Measurements from ENCODE around the gene E2F6. TPM values are rescaled to one million over a fixed set of nuclear protein-coding genes. Genes with fewer than 3 reads are reported as not detected.
"Not testable (repeated sequence)": the region's sequence is repeated elsewhere in the genome, so short reads cannot be mapped to it uniquely, and the experiment has no call there.

Gene E2F6
- total RNA-seq, 1 donor from 2014 or later = 8.9 TPM

DNA sequence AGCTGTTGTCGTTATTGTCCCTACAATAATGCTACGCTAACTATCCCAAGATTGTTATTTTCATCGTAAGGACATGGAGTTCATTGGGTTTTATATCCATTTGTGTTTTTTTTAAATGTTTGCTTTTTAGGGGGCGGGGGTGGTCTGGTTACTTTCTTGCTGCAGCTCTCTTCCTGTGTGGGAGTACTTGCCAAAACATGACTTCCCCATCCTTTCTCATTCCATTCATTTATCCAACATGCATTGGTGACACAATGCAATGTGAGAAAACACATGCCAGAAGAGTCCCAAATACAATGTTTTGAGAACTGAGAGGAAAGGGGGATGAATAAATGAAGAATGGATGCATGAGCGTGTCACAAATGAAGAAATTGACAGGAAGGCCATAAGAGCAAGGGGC, 55.9 kb downstream of the E2F6 start:
- H3K27ac ChIP-seq (ENCODE audit: low read depth, low read length) = no peak overlapping the region
- H3K36me3 ChIP-seq (ENCODE audit: control insufficient read depth in 3 of 3, insufficient read depth in 3 of 3, low read length in 3 of 3) = no peaks in the 10 kb centered on the region
- no peaks in the 10 kb centered on the region for H3K27me3 ChIP-seq (ENCODE audit: control insufficient read depth in 3 of 3, insufficient read depth in 3 of 3, low read length in 3 of 3)
- no peak overlapping the region for H3K4me3 ChIP-seq (ENCODE audit: low read length in 3 of 3)
- H3K9me3 ChIP-seq (ENCODE audit: control insufficient read depth in 3 of 3, low read length in 3 of 3) = no peaks in the 10 kb centered on the region
- no peak overlapping the region for H3K9ac ChIP-seq (ENCODE audit: low read depth in 1 of 3, low read length in 3 of 3)
- peaks cover 8 to 19% (median 18%) of the 10 kb centered on the region in 3 donors for H3K4me1 ChIP-seq (ENCODE audit: control insufficient read depth in 3 of 3, insufficient read depth in 3 of 3, low read length in 3 of 3)

- no peak overlapping the region for H3K27ac ChIP-seq (ENCODE audit: low read depth, low read length)
- H3K9me3 ChIP-seq (ENCODE audit: control insufficient read depth in 3 of 3, low read length in 3 of 3) = no peaks in the 10 kb centered on the region
- H3K36me3 ChIP-seq (ENCODE audit: control insufficient read depth in 3 of 3, insufficient read depth in 3 of 3, low read length in 3 of 3) = no peaks in the 10 kb centered on the region
- H3K27me3 ChIP-seq (ENCODE audit: control insufficient read depth in 3 of 3, insufficient read depth in 3 of 3, low read length in 3 of 3) = no peaks in the 10 kb centered on the region
- no peak overlapping the region for H3K4me3 ChIP-seq (ENCODE audit: low read length in 3 of 3)
- no peak overlapping the region for H3K9ac ChIP-seq (ENCODE audit: low read depth in 1 of 3, low read length in 3 of 3)
- peaks cover 9 to 23% (median 22%) of the 10 kb centered on the region in 3 donors for H3K4me1 ChIP-seq (ENCODE audit: control insufficient read depth in 3 of 3, insufficient read depth in 3 of 3, low read length in 3 of 3)
Observed at GRCh38 chr2:11409572-11409959, 56.4 kb downstream of the E2F6 start.

- H3K9ac ChIP-seq (ENCODE audit: low read depth in 1 of 3, low read length in 3 of 3) = no peak overlapping the region
- no peak overlapping the region for H3K4me3 ChIP-seq (ENCODE audit: low read length in 3 of 3)
- peaks cover 14 to 25% (median 25%) of the 10 kb centered on the region in 3 donors for H3K4me1 ChIP-seq (ENCODE audit: control insufficient read depth in 3 of 3, insufficient read depth in 3 of 3, low read length in 3 of 3)
- H3K27ac ChIP-seq (ENCODE audit: low read depth, low read length) = no peak overlapping the region
- no peaks in the 10 kb centered on the region for H3K36me3 ChIP-seq (ENCODE audit: control insufficient read depth in 3 of 3, insufficient read depth in 3 of 3, low read length in 3 of 3)
- no peaks in the 10 kb centered on the region for H3K27me3 ChIP-seq (ENCODE audit: control insufficient read depth in 3 of 3, insufficient read depth in 3 of 3, low read length in 3 of 3)
- no peaks in the 10 kb centered on the region for H3K9me3 ChIP-seq (ENCODE audit: control insufficient read depth in 3 of 3, low read length in 3 of 3)
Observed at GRCh38 chr2:11408959-11409571, 56.9 kb downstream of the E2F6 start.

GRCh38 chr2:11407413-11407812, 58.5 kb downstream of the E2F6 start:
- Histone ChIP-seq H3K4me1 (ENCODE audit: control insufficient read depth in 3 of 3, insufficient read depth in 3 of 3, low read length in 3 of 3) (peaks cover 16 to 28% (median 25%) of the 10 kb centered on the region in 3 donors), H3K27ac (ENCODE audit: low read depth, low read length) (peak overlapping the region; percentile 70), H3K4me3 (ENCODE audit: low read length in 3 of 3) (no peak overlapping the region), H3K9me3 (ENCODE audit: control insufficient read depth in 3 of 3, low read length in 3 of 3) (no peaks in the 10 kb centered on the region), H3K36me3 (ENCODE audit: control insufficient read depth in 3 of 3, insufficient read depth in 3 of 3, low read length in 3 of 3) (no peaks in the 10 kb centered on the region), H3K27me3 (ENCODE audit: control insufficient read depth in 3 of 3, insufficient read depth in 3 of 3, low read length in 3 of 3) (no peaks in the 10 kb centered on the region), H3K9ac (ENCODE audit: low read depth in 1 of 3, low read length in 3 of 3) (no peak overlapping the region)

DNA sequence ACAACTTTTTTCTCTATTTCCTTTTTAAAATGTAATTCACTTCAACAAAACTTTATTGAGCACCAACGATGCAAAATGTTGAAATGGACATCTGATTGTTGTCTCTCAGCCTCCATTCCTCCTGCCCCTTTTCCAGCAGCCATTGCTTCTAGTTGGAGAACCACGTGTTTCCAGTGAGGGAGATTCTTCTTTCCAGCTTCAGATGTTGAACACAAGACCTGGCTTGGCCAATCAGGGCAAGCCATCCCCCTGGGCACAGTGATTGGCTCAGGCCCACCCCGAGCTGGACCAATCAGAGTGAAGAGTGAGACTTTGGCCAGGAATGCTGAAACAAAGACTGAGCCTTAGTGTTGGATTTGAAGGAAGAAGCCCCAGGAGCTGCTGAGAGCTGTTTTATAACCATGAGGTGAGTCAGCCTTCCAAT, 59.0 kb downstream of the E2F6 start:
- peaks cover 16 to 28% (median 23%) of the 10 kb centered on the region in 3 donors for H3K4me1 ChIP-seq (ENCODE audit: control insufficient read depth in 3 of 3, insufficient read depth in 3 of 3, low read length in 3 of 3)
- no peaks in the 10 kb centered on the region for H3K9me3 ChIP-seq (ENCODE audit: control insufficient read depth in 3 of 3, low read length in 3 of 3)
- no peaks in the 10 kb centered on the region for H3K36me3 ChIP-seq (ENCODE audit: control insufficient read depth in 3 of 3, insufficient read depth in 3 of 3, low read length in 3 of 3)
- no peak overlapping the region for H3K9ac ChIP-seq (ENCODE audit: low read depth in 1 of 3, low read length in 3 of 3)
- peak overlapping the region in 1 of 3 donors; percentile 31 for H3K4me3 ChIP-seq (ENCODE audit: low read length in 3 of 3)
- no peaks in the 10 kb centered on the region for H3K27me3 ChIP-seq (ENCODE audit: control insufficient read depth in 3 of 3, insufficient read depth in 3 of 3, low read length in 3 of 3)
- peak overlapping the region; percentile 70 for H3K27ac ChIP-seq (ENCODE audit: low read depth, low read length)

GRCh38 chr2:11406267-11406957, 59.5 kb downstream of the E2F6 start:
- H3K4me3 ChIP-seq (ENCODE audit: low read length in 3 of 3) = peak overlapping the region in 1 of 3 donors; percentile 31
- H3K27ac ChIP-seq (ENCODE audit: low read depth, low read length) = peak overlapping the region; percentile 70
- no peaks in the 10 kb centered on the region for H3K9me3 ChIP-seq (ENCODE audit: control insufficient read depth in 3 of 3, low read length in 3 of 3)
- no peaks in the 10 kb centered on the region for H3K27me3 ChIP-seq (ENCODE audit: control insufficient read depth in 3 of 3, insufficient read depth in 3 of 3, low read length in 3 of 3)
- no peaks in the 10 kb centered on the region for H3K36me3 ChIP-seq (ENCODE audit: control insufficient read depth in 3 of 3, insufficient read depth in 3 of 3, low read length in 3 of 3)
- peak overlapping the region in 1 of 3 donors; percentile 26 for H3K9ac ChIP-seq (ENCODE audit: low read depth in 1 of 3, low read length in 3 of 3)
- peaks cover 12 to 28% (median 19%) of the 10 kb centered on the region in 3 donors for H3K4me1 ChIP-seq (ENCODE audit: control insufficient read depth in 3 of 3, insufficient read depth in 3 of 3, low read length in 3 of 3)

GRCh38 chr2:11405599-11406266, 60.2 kb downstream of the E2F6 start:
- Histone ChIP-seq H3K36me3 (ENCODE audit: control insufficient read depth in 3 of 3, insufficient read depth in 3 of 3, low read length in 3 of 3) (no peaks in the 10 kb centered on the region), H3K27me3 (ENCODE audit: control insufficient read depth in 3 of 3, insufficient read depth in 3 of 3, low read length in 3 of 3) (no peaks in the 10 kb centered on the region), H3K9me3 (ENCODE audit: control insufficient read depth in 3 of 3, low read length in 3 of 3) (no peaks in the 10 kb centered on the region), H3K9ac (ENCODE audit: low read depth in 1 of 3, low read length in 3 of 3) (peak overlapping the region in 1 of 3 donors; percentile 9), H3K4me3 (ENCODE audit: low read length in 3 of 3) (no peak overlapping the region), H3K27ac (ENCODE audit: low read depth, low read length) (peak overlapping the region; percentile 70), H3K4me1 (ENCODE audit: control insufficient read depth in 3 of 3, insufficient read depth in 3 of 3, low read length in 3 of 3) (peaks cover 11 to 28% (median 19%) of the 10 kb centered on the region in 3 donors)

- Histone ChIP-seq H3K27ac (ENCODE audit: low read depth, low read length) (peak overlapping the region; percentile 84), H3K4me1 (ENCODE audit: control insufficient read depth in 3 of 3, insufficient read depth in 3 of 3, low read length in 3 of 3) (peaks cover 11 to 28% (median 19%) of the 10 kb centered on the region in 3 donors)
- not testable (repeated sequence) for H3K9ac ChIP-seq (ENCODE audit: low read depth in 1 of 3, low read length in 3 of 3); H3K9me3 ChIP-seq (ENCODE audit: control insufficient read depth in 3 of 3, low read length in 3 of 3); H3K4me3 ChIP-seq (ENCODE audit: low read length in 3 of 3); H3K27me3 ChIP-seq (ENCODE audit: control insufficient read depth in 3 of 3, insufficient read depth in 3 of 3, low read length in 3 of 3); H3K36me3 ChIP-seq (ENCODE audit: control insufficient read depth in 3 of 3, insufficient read depth in 3 of 3, low read length in 3 of 3)
Observed at GRCh38 chr2:11405074-11405406, 60.9 kb downstream of the E2F6 start.

DNA sequence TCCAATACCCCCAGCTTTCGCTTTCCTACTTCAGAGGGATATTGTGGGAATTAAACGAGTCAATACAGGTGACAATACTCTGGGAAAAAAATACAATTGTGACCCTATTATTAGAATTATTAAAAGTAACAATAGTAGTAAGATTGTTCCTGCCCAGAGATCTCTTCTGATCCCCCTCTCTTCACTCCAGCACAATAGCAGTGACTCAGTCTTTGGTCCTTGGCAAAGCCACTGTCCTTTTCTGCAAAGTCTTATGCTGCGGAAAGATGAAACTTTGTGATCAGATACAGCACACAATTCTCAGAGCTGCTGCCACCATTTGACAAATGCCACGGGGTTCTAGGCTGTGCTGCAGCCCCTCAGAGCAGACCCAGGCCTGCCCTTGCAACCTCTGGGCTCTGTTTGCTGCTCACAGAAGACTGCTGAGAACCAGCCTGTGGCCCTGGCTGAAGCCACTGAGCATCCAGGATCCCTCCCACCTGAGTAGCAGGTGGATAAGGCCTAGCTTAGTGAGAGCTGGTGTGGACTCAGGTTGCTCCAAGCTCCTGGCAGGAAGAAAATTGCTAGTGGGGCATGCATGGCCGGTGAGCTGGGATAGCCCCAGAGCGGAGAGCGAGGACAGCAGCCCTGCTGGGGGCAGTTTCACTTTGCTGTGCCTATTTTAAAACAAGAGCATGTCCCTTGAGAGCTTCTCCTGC, 61.4 kb downstream of the E2F6 start:
- no peaks in the 10 kb centered on the region for H3K27me3 ChIP-seq (ENCODE audit: control insufficient read depth in 3 of 3, insufficient read depth in 3 of 3, low read length in 3 of 3)
- peaks cover 11 to 28% (median 19%) of the 10 kb centered on the region in 3 donors for H3K4me1 ChIP-seq (ENCODE audit: control insufficient read depth in 3 of 3, insufficient read depth in 3 of 3, low read length in 3 of 3)
- no peak overlapping the region for H3K4me3 ChIP-seq (ENCODE audit: low read length in 3 of 3)
- peak overlapping the region in 2 of 3 donors; percentile 16 to 53 for H3K9ac ChIP-seq (ENCODE audit: low read depth in 1 of 3, low read length in 3 of 3)
- H3K27ac ChIP-seq (ENCODE audit: low read depth, low read length) = peak overlapping the region; percentile 84
- H3K9me3 ChIP-seq (ENCODE audit: control insufficient read depth in 3 of 3, low read length in 3 of 3) = no peaks in the 10 kb centered on the region
- no peaks in the 10 kb centered on the region for H3K36me3 ChIP-seq (ENCODE audit: control insufficient read depth in 3 of 3, insufficient read depth in 3 of 3, low read length in 3 of 3)

All from skeletal muscle tissue (tissue), 4 donors.